Breast epithelium (tissue), 3 donors: ENCODE results near the gene MIOX.

Source experiments
- POLR2A ChIP-seq: fragments of 450-650 bp; IDR thresholded peaks from one replicate; pipeline ENCODE4 v1.6.1; 2016; ENCODE audit warnings: antibody characterized with exemption, mild to moderate bottlenecking, moderate library complexity
- POLR2AphosphoS5 ChIP-seq, 3 donors: sonication (generic); formaldehyde crosslinking; IDR thresholded peaks; one replicate each; pipeline ENCODE4 v1.6.1; 2017; ENCODE audit warnings: antibody characterized with exemption in 3 of 3
- TF ChIP-seq, protein P1 (sequence below), 3 donors: fragments of 450-650 bp; IDR thresholded peaks; one replicate each; pipeline ENCODE4 v1.5.1; 2016 to 2017; ENCODE audit warnings: antibody characterized with exemption in 3 of 3, mild to moderate bottlenecking in 3 of 3, moderate library complexity in 3 of 3

DNA sequence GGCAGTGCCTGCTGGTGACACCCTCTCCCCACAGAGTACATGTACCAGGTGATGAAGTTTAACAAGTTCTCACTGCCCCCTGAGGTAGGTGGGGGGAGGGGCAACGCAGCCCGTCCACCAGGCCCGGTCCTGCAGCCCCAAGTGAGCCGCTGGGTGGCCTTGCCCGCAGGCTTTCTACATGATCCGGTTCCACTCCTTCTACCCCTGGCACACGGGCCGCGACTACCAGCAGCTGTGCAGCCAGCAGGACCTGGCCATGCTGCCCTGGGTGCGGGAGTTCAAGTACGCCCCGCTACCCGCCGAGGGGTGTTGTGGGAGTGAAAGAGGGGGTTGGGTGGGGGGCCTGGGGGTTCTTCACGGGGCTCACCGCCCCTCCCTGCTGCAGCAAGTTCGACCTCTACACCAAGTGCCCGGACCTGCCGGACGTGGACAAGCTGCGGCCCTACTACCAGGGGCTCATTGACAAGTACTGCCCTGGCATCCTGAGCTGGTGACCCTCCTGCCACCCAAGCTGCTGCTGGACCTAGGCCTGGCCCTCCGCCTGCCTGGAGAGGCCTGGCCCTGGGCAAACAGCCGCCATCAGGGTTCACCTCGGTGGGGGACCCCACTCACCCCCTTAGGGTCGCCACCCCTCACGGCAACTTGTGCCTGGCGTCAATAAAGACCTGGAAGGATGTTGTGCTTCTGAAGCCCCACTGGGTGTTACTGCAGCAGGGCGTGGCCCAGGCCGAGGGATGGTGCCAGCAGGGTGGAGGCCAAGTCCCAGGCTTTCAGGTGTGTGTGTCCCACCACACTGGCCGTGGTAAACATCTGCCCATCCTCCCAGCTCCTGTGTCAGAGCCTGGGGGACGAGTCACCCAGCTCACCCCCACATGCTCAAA is 2.9 kb downstream of the MIOX start:
- TF ChIP-seq, protein P1, sequence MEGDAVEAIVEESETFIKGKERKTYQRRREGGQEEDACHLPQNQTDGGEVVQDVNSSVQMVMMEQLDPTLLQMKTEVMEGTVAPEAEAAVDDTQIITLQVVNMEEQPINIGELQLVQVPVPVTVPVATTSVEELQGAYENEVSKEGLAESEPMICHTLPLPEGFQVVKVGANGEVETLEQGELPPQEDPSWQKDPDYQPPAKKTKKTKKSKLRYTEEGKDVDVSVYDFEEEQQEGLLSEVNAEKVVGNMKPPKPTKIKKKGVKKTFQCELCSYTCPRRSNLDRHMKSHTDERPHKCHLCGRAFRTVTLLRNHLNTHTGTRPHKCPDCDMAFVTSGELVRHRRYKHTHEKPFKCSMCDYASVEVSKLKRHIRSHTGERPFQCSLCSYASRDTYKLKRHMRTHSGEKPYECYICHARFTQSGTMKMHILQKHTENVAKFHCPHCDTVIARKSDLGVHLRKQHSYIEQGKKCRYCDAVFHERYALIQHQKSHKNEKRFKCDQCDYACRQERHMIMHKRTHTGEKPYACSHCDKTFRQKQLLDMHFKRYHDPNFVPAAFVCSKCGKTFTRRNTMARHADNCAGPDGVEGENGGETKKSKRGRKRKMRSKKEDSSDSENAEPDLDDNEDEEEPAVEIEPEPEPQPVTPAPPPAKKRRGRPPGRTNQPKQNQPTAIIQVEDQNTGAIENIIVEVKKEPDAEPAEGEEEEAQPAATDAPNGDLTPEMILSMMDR (IDR thresholded peaks at IDR 0.05): no peak
- TF ChIP-seq POLR2A (no peak), POLR2AphosphoS5 (IDR thresholded peaks at IDR 0.05) (no peak)
